Calu3 (cell line): ENCODE results near the gene SELENOP. TPM values are rescaled to one million over a fixed set of nuclear protein-coding genes. Genes with fewer than 3 reads are reported as not detected.

Experiments used
- BruUV-seq: library from RNA; stranded (reverse); fragments of 400-500 nt; replicated peaks from 2 replicates; lab custom pipeline; 2021; lab: Mats Ljungman, UMichigan
- CTCF ChIA-PET: fragments of 300-600 bp; sonication (Branson Sonifier 250); formaldehyde crosslinking; loops from one replicate; lab custom pipeline; 2022; ENCODE audit warnings: antibody characterized with exemption; lab: Charles Lee
- DNase-seq: peaks from one replicate; pipeline ENCODE4 v3.0.0; 2022
- H3K27ac Mint-ChIP-seq: one replicate; pipeline ENCODE4 v1.8.0; 2022; ENCODE audit warnings: mixed read lengths; ENCODE audit not compliant: unreplicated experiment
- H3K27me3 Mint-ChIP-seq: one replicate; pipeline ENCODE4 v1.8.0; 2022; ENCODE audit warnings: mixed read lengths; ENCODE audit not compliant: unreplicated experiment
- H3K36me3 Mint-ChIP-seq: one replicate; pipeline ENCODE4 v1.8.0; 2022; ENCODE audit warnings: mild to moderate bottlenecking, moderate library complexity, mixed read lengths; ENCODE audit not compliant: insufficient read depth, unreplicated experiment
- H3K4me1 Mint-ChIP-seq: one replicate; pipeline ENCODE4 v1.8.0; 2022; ENCODE audit warnings: mild to moderate bottlenecking, low read depth, mixed read lengths; ENCODE audit not compliant: unreplicated experiment
- H3K4me3 Mint-ChIP-seq: one replicate; pipeline ENCODE4 v1.8.0; 2022; ENCODE audit warnings: mild to moderate bottlenecking, low read depth, moderate library complexity, mixed read lengths; ENCODE audit not compliant: unreplicated experiment
- H3K9me3 Mint-ChIP-seq: one replicate; pipeline ENCODE4 v1.8.0; 2022; ENCODE audit warnings: low read depth, mixed read lengths; ENCODE audit not compliant: unreplicated experiment
- CTCF ChIP-seq: fragments of 200-600 bp; IDR thresholded peaks from one replicate; pipeline ENCODE4 v1.8.0; 2022; ENCODE audit warnings: antibody characterized with exemption; ENCODE audit not compliant: unreplicated experiment
- intact Hi-C: fragments of 100-400 bp; cut with micrococcal nuclease; formaldehyde crosslinking; loops from one replicate; pipeline ENCODE4 v1.10.0; 2022; ENCODE audit not compliant: unreplicated experiment
- total RNA-seq: library from RNA; stranded (reverse); gene quantifications from 2 replicates; pipeline ENCODE4 v1.2.3, GENCODE V29; 2022

Gene SELENOP
- total RNA-seq, 1 experiment from 2014 or later = 2.0 TPM

- peaks cover 30% of the 10 kb centered on the region for H3K4me1 Mint-ChIP-seq
- no peak for TF ChIP-seq CTCF
- CTCF ChIA-PET = no interaction called here
- peaks cover 5% of the 10 kb centered on the region for H3K9me3 Mint-ChIP-seq
- H3K36me3 Mint-ChIP-seq = no peaks in the 10 kb centered on the region
- H3K27ac Mint-ChIP-seq = no peak overlapping the region
- no peak overlapping the region for H3K4me3 Mint-ChIP-seq
- BruUV-seq = no TSS peak
- DNase-seq = no peak
- H3K27me3 Mint-ChIP-seq = no peaks in the 10 kb centered on the region
- intact Hi-C loops = no loop called here
These were observed 24.5 kb upstream of the SELENOP start for GRCh38 chr5:42836070-42836769.

GRCh38 chr5:42832060-42832459 is 20.4 kb upstream of the SELENOP start:
- intact Hi-C loops = no loop called here
- CTCF ChIA-PET = no interaction called here
- BruUV-seq = no TSS peak
- H3K4me1 Mint-ChIP-seq = peaks cover 20% of the 10 kb centered on the region
- H3K4me3 Mint-ChIP-seq = no peak overlapping the region
- peaks cover 5% of the 10 kb centered on the region for H3K9me3 Mint-ChIP-seq
- H3K27me3 Mint-ChIP-seq = no peaks in the 10 kb centered on the region
- no peaks in the 10 kb centered on the region for H3K36me3 Mint-ChIP-seq
- no peak for DNase-seq
- H3K27ac Mint-ChIP-seq = no peak overlapping the region
- no peak for TF ChIP-seq CTCF

- TF ChIP-seq CTCF = no peak
- no peak overlapping the region for H3K4me3 Mint-ChIP-seq
- CTCF ChIA-PET = no interaction called here
- no TSS peak for BruUV-seq
- H3K36me3 Mint-ChIP-seq = no peaks in the 10 kb centered on the region
- H3K27ac Mint-ChIP-seq = no peak overlapping the region
- H3K4me1 Mint-ChIP-seq = peaks cover 20% of the 10 kb centered on the region
- intact Hi-C loops = no loop called here
- peaks cover 5% of the 10 kb centered on the region for H3K9me3 Mint-ChIP-seq
- H3K27me3 Mint-ChIP-seq = no peaks in the 10 kb centered on the region
- no peak for DNase-seq
These were observed 19.2 kb upstream of the SELENOP start for GRCh38 chr5:42830924-42831323.

GRCh38 chr5:42828671-42829070 is 17.0 kb upstream of the SELENOP start:
- H3K4me3 Mint-ChIP-seq = no peak overlapping the region
- no peak for TF ChIP-seq CTCF
- no peak for DNase-seq
- H3K9me3 Mint-ChIP-seq = no peaks in the 10 kb centered on the region
- BruUV-seq = no TSS peak
- peaks cover 21% of the 10 kb centered on the region for H3K4me1 Mint-ChIP-seq
- no peaks in the 10 kb centered on the region for H3K27me3 Mint-ChIP-seq
- intact Hi-C loops = no loop called here
- no peaks in the 10 kb centered on the region for H3K36me3 Mint-ChIP-seq
- no peak overlapping the region for H3K27ac Mint-ChIP-seq
- CTCF ChIA-PET = no interaction called here
